T-helper 1 cell (primary cell): ENCODE data around the gene POLR2I.
"Not testable (repeated sequence)": the region's sequence is repeated elsewhere in the genome, so short reads cannot be mapped to it uniquely, and the experiment has no call there.

ENCODE experiments used
- DNase-seq, 5 donors: peaks; one replicate each; pipeline ENCODE4 v3.0.0-alpha.2; 2012 to 2020

POLR2I gene

DNA sequence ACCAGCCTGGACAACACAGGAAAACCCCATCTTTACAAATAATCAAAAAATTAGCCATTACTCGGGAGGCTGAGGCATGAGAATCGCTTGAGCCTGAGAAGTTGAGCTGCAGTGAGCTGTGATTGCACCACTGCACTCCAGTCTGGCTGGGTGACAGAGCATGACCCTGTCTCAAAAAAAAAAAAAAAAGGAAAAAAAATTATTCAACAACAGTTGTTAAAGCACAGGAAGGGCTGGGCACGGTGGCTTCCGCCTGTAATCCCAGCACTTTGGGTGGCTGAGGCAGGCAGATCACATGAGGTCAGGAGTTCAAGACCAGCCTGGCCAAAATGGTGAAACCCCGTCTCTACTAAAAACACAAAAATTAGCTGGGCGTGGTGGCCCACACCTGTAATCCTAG lies 16.5 kb upstream of the POLR2I start:
- not testable (repeated sequence) for DNase-seq

DNA sequence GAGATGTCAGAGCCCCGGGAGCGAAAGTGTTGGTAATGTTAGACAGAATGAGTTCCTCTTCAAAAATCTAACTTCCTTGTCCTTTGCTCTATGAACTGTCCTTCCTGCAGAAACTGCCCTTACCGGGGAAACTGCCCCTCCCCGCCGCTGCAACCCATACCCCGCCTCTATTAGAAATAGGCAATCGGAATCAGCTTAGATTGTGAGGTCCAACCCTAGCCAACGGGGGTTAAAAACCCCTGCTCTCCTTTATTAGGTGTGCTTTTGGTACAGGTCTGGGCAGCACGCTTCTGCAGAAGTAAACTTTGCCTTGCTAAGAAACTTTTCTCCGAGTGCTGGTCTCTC lies 13.7 kb upstream of the POLR2I start:
- DNase-seq, result no peak

DNA sequence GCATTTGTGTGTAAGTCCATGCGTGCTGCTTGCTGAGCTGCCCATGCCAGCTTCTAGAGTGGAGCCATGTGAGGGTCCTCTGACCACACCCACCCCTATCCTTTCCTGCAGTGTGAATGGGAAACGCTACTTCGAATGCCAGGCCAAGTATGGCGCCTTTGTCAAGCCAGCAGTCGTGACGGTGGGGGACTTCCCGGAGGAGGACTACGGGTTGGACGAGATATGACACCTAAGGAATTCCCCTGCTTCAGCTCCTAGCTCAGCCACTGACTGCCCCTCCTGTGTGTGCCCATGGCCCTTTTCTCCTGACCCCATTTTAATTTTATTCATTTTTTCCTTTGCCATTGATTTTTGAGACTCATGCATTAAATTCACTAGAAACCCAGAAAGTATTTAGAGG lies 10.9 kb upstream of the POLR2I start:
- no peak for DNase-seq

DNA sequence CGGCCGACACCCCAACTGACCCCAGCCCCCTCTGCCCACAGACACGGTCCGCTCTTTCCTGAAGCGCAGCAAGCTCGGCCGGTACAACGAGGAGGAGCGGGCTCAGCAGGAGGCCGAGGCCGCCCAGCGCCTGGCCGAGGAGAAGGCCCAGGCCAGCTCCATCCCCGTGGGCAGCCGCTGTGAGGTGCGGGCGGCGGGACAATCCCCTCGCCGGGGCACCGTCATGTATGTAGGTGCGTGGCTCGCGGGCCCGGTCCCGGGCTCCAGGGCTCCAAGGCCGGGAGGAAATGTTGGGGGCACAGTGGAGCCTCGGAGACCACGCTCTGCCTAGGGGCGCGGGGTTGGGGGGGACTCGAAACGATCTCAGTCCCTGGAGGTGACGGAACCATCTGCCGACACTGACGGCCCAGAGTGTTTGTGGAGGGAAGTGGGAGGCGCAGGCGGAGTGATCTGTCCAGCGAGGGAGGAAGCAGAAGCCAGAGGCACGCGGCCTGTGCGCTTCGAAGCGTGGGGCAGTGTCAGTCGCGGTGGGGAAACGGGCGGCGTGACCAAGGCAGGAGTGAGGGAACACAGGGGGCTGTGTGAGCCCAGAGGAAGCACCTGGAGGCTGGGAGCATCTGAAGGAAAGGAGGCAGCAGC lies 6.9 kb upstream of the POLR2I start:
- DNase-seq, result no peak

DNA sequence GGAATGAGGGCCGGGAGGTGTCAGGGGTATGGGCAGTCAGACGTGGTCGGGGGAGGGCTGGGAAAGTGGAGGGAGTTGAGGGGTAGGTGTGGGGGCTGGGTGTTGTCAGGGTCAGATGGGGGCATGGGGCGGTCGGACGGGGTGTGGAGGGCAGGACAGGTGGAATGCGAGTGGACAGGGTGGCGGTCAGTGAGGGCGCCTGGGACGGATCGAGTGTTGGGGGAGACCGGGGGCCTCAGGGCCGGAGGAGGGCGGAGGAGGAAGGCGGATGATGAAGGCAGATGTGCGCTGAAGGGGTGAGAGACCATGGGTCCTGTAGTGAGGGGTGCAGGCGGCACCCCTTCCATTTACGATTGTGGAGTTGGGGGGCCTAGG lies 6.3 kb upstream of the POLR2I start:
- DNase-seq, result no peak

DNA sequence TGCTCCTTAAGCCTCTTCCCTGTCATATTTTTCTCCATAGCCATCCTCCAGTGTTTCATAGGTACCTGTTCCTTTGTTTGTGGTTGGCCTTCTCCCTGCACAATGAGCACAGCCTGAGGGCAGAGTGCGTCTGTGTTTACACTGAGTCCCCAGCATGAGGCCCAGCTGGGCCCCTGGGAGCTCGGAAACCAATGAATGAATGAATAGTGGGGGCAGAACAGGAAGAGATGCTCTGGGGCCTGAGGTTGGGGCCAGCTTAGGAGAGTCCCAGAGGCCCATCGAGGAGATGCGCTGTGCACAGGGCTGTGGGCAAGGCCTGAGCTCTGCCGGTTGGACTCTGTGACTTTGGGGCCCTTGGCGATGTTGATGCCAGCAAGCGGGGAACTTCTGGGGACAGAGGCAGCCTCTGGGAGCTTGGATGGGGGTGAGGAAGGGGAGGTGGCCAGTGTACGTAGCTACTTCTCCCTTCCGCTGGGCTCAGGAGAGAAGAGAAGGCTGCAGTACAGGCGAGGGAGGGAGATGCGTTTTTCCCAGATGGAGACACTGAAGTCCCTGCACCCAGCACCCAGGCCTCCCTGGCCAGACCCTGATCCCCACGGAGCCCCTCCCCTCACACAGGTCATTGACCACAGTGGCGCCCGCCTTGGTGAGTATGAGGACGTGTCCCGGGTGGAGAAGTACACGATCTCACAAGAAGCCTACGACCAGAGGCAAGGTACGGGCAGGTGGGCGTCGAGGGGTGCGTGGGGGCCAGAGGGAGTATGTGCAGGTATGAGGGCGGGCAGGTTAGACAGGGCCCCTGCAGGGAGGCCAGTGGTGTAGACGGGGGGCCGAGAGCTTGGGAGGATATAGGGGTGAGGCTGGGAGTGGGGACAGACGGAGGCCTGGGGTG lies 5.7 kb upstream of the POLR2I start:
- DNase-seq, result no peak

DNA sequence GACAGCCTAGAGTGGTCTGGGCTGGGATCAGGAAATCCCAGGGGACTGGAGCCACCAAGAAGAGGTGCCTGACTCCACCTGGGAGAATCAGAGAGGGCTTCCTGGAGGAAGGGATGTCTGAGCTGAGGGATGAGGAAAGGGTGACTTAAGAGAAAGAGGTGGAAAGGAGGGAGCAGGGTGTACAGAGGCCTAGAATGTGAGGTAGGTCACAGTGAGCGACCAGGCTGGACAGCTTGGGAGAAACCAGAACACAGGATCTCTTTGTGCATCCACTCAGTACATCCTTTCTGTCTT lies 1.6 kb upstream of the POLR2I start:
- DNase-seq, result no peak

DNA sequence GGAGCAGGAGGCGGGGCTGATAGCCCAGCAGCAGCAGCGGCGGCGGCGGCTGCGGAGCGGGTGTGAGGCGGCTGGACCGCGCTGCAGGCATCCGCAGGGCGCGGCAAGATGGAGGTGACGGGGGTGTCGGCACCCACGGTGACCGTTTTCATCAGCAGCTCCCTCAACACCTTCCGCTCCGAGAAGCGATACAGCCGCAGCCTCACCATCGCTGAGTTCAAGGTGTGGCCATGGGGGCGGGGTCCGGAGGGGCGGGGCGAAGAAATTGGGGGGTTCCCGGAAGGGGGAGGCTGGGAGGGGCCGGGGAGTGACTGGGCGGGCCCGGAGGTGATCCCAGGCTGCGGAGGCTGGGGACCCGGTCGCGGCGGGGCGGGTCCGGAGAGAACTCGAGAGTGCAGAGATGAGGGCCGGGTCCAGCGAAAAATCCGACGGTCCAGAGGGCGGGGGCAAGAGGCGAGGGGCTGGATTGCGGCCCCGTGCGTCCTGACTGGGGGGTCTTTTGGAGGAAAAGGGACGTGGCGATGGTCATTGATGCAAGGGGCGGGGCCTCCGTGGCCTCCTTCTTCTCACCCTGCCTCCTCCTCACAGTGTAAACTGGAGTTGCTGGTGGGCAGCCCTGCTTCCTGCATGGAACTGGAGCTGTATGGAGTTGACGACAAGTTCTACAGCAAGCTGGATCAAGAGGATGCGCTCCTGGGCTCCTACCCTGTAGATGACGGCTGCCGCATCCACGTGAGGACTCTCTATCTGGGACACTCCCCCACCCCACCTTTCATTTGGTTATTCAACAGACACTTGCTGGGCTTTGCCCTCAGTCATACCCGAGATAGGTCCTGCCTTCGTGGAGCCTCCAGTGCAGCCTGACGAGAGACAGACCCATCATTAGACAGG lies 1.0 kb upstream of the POLR2I start, which contains the start of gene TBCB:
Gene TBCB, plus strand, starts transcription at position 16 of the 891 bp plus-strand sequence. Its CDS starts 93 bp downstream, at position 109.
- peak in 4 of 5 donors; percentile 84 to 90 (median 87) for DNase-seq

DNA sequence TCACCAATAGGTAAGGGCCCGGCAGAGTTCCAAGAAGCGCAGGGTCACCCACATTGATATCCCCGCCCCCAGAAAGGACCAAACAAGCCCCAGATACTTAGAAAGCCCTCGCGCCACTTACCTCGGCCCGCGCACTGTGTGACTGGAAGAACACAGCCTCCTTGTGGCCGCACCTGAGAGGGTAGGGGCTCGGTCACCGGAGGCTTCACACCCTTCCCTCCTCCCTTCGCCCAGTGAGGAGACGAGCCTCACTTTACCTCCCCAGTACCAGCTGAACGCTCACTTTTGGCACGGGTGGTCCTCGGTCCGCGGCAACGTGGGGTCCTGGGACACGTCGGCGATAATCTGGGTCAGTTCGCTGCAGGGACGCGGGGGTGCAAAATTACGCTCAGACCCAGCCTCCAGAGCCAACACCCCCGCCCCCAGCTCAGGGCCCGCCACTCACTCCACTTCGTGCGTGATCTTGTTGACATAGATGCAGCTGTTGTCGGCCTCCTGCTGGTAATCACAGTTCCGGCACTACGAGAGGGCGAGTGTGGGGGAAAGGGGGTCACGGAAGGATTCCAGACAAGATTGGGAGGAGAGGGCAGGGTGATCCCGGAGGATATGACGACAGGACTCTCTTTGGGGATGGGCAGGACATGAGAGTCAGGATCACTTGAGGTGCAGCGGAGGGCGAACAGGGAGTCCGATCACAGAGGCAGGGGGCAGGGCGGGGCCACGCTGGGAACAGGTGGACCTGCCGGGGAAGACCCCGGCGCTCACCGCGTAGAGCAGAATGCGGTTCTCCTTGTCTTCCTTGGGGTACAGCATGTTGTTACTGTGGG lies 568 bp downstream of the POLR2I start:
- DNase-seq, result peak in 1 of 5 donors; percentile 13

DNA sequence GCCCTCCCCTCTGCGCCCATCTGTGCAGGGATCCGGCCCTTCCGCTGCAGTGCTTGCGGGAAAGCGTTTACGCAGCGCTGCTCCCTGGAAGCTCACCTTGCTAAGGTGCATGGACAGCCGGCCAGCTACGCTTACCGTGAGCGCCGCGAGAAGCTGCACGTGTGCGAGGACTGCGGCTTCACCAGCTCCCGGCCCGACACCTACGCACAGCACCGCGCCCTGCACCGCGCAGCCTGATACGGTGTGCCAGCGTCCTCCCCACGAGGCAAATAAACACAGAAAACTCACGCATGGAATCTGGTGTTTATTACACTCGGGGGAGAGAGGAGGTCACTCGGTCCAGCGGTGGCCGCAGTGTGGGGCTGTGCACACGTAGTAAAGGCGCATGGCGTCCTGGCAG lies 1.2 kb downstream of the POLR2I start:
- DNase-seq, result no peak

DNA sequence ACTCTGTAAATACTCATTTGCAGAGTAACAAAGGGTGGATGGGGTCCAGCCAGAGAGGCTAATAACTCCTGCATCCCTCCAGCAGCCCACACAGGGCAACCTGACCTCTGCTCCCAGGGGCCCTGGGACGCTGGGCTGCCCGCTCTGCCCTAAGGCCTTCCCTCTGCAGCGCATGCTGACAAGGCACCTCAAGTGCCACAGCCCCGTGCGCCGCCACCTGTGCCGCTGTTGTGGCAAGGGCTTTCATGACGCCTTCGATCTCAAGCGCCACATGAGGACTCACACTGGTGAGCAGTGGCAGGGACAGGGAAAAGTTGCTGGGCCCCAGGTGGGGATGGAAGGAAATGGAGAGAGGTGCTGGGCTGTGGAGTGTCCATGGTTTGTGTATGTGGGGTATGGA lies 2.0 kb downstream of the POLR2I start:
- no peak for DNase-seq

DNA sequence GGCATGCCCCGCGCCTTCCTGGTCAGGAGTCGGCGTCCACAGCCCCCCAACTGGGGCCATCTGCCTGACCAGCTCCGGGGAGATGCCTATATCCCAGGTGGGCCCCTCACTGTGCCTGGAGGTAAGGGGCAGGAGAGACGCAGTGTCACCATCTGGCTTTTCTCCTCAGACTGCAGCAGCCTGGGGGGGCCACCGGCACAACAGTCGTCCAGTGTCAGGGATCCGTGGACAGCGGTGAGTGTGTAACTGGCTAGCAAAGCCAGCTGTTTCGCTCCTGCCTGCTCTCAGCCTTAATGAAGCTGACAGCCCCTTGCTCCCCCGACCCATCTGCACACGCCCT lies 3.5 kb downstream of the POLR2I start:
- no peak for DNase-seq

DNA sequence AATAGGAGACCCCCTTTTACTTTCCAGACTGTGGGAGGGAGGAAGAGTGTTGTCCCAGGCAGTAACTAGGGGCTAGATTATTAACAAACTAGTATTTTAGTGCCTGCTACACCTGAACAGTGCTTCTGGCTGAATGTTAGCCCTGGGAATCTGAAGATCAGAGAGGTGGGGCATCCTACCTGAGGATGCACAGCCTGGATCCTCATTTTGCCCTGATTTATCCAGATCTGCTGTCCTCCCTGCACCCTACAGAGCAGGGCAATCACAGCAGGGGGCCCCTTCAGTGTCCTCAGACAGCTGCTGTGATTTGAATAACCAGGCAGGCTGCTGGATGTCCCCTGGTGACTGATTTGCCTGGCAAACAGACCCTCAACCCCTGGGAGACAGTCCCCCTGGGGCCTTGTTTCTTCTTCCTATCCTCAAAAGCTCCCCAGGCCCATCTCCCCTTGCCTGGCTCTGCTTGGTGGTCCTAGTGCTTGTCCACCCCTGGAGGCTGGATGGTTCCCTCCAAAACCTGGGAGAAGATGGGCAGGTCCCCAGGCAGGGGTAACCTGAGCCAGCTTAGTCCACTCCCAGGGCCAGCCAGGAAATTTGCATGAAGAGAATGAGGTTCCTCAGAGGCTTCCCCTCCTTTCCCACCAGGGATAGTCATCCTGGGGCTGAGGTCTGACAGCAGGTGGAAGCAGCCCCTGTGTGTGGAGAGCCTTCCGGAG lies 4.0 kb downstream of the POLR2I start, which contains the start of gene OVOL3:
Gene OVOL3, plus strand, starts transcription at position 657 of the 713 bp plus-strand sequence. CDS start 60 bp downstream, outside the sequence.
- no peak for DNase-seq

DNA sequence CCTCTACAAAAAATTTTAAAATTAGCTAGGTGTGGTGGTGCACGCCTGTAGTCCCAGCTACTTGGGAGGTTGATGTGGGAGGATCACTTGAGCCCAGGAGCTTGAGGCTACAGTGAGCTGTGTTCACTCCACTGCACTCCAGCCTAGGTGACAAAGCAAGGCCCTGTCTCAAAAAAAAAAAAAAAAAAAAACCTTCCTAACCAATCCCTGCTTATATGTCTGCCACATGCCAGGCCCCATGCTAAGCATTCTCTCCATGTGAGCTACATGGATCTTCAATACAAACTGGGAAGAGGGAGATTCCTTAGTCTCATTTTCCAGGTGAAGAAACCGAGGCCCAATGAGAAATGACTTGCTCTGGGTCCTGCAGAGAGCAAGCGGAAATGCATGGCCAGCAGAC lies 6.0 kb downstream of the POLR2I start:
- no peak for DNase-seq

DNA sequence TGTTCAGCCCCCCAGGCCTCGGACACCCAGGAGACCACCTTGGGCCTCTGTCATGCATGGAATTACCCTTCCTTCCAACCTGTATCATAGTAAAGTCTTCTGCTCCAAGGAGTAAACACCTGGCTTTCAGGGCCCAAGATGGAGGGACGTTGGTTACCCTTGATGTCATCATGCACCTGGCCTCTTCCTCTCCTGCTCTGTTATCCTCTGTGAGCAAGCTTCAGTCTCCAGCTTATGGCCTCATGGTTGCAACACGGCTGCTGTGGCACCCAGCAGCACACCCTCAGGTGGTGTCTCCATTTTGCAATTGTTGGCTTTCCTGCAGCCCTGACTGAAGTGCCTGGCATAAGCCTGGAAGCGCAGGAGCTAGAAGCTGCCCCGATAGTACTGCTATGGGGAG lies 7.7 kb downstream of the POLR2I start:
- DNase-seq, result no peak

DNA sequence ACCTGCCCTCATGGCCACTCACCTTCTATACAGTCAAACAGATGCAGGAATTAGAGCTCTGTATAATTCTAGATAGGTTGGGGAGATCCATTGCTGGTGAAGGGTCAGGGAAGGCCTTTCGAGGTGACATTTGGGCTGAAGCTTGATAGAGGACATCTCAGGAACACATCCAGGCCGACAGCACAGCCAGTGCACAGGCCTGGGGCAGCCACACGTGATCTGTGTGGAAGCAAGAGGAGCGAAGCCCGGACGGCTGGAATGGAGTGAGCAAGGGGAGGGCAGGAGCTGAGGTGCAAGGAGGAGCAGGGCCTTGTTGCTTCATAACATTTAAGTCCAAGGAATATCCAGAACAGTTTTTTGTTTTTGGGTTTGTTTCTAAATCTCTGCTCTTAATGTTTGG lies 8.2 kb downstream of the POLR2I start:
- no peak for DNase-seq

DNA sequence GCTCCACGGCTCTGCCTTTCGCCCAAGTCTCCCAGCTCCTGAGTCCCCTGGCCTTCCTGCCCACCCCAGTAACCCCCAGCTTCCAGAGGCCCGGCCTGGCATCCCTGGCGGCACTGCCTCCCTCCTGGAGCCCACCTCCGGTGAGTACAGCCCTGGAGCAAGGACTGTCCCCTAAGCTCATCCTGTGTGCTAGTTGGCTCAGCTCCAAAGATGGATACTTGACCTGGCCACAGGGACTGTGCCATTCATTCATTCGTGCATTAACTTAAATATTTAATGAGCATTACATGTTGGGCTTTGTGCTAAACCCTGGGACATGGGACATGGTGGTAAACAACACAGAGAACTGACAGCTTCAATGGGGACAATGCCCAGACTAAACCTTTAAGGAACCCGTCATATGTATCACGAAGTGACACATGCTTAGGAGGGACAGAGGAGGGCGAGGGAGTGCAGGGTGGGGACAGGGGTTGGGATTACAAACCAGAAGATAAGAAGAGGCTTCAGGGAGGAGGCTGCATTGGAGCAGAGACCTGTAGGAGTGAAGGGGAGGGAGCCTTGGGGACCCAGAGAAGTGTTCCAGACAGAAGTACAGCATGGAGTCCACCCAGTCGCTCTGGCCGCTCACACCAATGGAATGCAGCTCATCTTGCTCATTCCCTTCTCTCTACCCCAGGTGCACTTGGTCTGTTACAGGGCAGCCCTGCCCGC lies 10.7 kb downstream of the POLR2I start:
- no peak for DNase-seq

DNA sequence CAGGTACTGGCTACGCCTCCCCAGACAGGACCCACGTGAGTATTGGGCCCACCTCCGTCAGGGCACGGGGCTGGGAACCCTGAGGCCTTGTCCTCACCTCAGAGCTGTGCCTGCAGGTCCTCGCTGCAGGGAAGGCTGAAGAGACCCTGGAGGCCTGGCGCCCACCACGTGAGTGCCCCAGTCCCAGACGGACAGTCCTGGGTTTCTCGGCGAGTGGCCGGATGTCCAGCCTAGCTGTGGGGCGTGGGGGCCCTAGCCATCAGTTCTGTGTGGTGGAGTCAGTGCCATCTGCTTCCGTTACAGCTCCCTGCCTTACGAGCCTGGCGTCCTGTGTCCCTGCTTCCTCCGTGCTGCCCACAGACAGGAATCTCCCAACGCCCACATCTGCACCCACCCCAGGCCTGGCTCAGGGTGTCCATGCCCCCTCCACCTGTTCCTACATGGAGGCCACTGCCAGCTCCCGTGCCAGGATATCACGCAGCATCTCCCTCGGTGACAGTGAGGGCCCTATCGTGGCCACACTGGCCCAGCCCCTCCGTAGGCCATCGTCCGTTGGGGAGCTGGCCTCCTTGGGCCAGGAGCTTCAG lies 11.5 kb downstream of the POLR2I start:
- DNase-seq, result no peak

DNA sequence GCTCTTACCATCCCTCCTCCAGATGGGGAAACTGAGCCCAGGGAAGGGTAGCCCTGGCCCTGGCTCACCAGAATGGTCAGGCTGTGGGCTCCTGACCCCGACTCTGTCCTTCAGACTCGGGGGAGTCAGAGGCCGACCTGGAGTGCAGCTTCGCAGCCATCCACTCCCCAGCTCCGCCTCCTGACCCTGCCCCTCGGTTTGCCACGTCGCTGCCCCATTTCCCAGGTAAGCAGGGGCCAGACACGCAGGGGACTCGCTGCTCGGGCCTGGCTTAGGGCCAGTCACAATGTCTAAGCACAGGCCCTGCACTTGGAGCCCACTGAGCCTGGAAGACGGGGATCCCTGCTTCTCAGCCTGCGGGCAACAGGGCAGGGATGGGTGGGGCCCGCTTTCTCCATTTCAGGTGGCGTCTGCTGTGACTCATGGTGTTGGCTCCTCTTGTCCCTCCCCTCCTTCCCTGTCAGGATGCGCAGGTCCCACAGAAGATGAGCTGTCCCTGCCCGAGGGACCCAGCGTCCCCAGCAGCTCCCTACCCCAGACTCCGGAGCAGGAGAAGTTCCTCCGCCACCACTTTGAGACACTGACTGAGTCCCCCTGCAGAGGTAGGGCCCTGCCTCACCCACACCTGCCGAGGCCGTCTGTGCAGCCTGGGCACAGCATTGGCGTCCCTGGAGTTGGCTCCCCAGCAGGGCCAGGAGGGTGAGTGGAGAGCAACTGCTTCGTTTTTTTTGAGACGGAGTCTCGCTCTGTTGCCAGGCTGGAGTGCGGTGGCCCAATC lies 12.9 kb downstream of the POLR2I start:
- DNase-seq, result no peak

DNA sequence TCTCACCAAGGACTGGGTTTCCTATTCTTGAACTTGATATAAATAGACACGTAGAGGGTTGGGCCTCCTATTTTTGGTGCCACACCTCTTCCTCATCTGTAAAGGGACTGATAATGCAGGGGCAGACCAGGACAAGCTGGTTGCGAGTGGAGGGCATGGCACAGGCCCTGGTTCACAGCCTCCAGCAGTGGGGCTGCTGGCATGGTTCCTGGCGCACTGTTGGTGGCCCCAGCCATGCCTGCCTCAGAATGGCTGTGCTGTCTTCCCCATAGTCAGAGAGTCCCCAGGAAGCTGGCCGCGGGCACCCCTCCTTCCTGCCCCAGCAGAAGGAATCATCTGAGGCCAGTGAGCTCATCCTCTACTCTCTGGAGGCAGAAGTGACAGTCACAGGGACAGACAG lies 14.2 kb downstream of the POLR2I start:
- DNase-seq, result no peak
